Activated CD4-positive, alpha-beta T cell treated with anti-CD3 and anti-CD28 coated beads for 24 hours (primary cell): Measurements from ENCODE around the gene TSPAN18.

Experiments used
- DNase-seq, 2 donors: peaks; one replicate each; pipeline ENCODE4 v3.0.0-alpha.2; 2020; ENCODE audit warnings: low read depth in 2 of 2

TSPAN18 gene

DNA sequence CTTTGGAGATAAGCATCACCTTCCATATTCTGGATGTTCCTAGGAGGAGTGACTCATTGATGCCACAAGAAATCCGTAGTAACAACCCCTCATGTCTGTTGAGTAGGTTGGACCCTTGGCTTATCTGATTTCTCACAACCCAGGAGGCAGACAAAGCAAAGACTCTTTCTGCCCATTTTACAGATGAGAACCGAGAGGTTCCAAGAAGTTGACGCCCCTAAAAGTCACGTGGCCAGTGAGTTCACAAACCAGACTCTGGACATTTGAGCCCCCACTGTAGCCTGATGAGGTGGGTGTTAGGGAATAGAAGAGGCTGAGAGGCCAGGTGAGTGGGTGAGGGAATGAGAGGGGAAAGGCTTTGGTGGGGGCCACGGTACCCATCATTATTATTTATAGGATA is 70.3 kb downstream of the TSPAN18 start:
- DNase-seq: no peak

DNA sequence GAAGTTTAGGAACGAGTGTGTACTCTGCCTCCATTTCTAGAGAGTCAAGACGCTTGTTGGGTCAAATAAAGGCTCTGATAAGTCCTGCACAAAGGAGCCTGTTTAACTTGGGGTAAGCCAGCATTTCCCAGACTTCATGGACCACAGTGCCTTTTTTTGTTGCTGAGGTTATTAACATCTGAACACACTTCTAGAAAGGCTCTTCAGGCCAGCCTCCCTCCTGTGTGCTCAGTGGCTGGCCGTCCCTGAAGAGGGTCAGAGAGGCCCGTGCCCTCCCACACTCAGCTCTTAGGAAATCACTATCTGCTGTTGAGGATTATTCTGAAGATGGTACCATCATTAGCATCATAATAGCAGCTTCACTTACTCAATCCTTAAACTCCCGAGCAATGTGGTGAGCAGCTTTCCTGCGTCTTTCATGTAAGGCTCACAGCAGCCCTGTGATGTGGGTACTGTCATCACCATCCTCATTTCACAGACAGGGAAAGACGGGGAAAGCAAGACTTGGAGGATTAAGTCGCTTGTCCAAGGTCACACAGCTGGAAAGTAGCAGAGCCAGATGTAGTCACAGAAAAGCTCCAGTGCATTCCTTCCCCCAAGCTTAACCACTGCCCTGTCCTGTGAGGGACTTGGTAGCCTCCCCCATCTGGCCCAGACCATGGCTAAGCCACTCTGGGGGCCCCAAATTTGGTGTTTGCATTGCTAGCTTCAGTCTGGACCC is 71.3 kb downstream of the TSPAN18 start:
- DNase-seq: no peak

DNA sequence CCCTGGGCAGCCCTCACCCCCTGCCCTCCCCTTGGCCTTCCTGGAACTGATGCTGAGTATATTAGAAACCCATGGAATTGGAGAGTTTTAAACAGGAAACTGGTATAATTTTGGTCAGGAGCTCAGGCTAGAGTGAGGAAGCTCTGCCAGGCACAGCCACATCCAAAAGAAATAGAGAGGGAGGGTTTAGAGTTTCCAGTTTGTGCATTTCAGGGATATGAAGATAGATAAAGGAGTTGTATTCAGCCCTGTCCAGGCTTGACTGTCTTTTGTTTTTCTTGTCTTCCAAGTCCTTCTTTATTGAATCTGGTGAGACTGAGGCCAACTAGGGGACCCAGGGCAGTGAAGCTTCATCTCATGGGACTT is 71.8 kb downstream of the TSPAN18 start:
- no peak for DNase-seq

DNA sequence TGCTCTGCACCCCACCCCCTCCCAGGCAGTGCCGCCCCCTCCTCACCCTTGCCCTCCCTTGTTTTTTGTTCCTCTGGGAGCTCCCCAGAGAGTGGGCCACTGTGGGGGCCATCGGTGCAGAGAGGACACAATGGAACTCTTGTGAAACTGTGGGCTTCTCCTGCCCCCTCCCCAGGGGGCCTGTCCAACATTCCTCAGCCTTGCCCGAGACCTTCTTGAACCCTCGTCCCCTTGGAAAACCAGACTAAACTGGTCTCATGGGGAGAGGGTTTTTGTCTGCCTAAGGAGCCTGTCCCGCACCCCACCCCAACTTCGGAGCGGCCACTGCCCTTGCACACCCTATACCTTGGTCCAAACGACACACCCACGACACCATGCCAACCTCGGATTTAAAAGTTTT is 72.2 kb downstream of the TSPAN18 start:
- no peak for DNase-seq

DNA sequence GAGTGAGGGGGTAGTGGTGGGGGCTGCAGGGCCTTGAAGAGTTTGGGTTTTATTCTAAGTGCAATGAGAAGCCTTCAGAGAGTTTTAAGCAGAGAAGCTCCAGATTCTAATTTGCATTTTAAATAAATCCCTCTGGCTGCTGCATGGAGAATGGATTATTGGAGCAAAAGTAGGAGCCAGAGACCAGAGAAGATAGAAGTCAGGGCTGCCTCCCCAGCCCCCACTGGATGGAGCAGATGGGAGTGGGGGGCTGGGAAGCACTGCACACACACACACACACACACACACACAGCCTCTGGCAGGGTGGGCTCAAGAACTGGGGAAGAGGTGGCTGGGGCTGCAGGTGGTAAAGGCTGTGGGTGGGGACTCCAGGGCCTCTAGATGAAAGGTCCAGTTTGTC is 75.6 kb downstream of the TSPAN18 start:
- DNase-seq: no peak

DNA sequence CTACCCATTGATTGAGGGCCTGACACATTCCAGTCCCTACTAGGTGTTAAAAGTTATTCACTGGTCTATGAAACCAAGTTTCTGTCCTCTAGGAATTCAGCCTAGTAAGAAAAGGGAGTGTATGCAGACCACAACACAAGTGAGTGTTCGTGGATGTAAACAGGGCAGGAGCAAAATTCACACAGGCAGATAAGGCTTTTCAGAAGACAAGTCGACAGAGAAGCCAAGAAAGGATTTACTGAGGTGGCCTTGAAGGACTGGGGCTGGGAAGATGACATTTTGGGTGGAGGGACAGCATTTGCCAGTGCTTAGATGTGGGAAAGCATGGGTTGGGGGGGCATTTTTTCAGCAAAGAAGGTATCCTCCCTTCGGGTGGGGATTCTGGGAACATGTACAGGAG is 76.2 kb downstream of the TSPAN18 start:
- DNase-seq: no peak

DNA sequence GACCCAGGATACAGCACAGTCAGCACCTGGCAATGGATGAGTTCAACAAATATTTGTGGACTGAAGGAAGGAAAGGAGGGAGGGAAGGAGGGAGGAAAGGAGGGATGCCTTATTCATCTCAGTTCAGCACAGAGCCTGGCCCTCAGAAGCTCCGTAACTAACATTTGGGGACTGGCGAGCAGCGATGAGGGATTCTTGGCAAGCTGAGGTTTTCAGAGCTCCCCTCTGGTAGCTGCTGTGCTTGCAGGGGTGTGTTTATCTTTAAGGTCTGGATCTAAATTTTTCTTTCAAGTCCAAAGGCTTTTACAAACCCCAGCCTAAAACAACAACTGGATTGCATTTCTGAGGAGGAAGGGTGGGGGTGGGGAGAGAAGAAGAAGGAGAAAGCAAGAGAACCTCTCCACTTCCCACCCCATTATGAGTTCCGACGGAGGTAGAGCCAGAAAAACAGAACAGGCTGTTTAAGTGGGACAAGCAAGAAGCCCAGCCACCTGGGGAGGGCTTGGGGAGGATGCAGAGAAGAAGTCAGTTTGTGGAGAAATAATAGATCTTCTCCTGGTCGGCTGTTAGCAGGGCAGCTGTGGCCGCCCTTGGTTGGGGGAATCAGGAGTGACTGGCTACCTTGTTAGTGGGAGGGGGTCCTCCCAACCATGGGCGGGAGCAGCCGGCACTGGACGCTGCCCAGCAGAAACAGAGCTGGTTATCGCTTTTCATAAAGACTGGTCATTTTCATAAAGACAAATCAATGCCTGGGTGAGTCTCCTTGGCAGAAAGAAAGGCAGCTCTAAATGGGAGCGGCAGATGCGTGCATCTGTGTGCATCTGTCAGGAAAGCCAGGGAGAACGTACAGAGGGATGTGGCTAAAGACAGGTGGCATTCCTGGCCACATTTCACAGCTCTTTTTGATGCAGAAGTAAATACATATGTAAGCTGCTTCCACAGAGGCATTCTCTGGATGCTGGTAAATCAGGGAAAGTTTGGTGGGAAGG is 78.0 kb downstream of the TSPAN18 start:
- no peak for DNase-seq

DNA sequence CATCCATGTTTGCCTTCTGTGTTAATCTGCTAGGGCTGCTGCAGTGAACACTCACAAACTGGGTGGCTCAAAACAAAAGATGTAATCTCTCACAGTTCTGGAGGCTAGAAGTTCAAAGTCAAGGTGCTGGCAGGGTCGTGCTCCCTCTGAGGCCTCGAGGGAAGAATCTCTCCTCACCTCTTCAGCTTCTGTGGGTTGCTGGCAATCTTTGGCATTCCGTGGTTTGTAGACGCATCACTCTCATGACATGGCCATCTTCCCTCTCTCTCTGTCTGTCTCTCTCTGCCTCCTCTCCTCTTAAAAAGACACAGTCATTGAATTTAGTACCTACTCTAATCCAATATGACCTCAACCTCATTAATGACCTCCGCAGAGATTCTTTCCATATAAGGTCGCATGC is 78.8 kb downstream of the TSPAN18 start:
- DNase-seq: no peak

DNA sequence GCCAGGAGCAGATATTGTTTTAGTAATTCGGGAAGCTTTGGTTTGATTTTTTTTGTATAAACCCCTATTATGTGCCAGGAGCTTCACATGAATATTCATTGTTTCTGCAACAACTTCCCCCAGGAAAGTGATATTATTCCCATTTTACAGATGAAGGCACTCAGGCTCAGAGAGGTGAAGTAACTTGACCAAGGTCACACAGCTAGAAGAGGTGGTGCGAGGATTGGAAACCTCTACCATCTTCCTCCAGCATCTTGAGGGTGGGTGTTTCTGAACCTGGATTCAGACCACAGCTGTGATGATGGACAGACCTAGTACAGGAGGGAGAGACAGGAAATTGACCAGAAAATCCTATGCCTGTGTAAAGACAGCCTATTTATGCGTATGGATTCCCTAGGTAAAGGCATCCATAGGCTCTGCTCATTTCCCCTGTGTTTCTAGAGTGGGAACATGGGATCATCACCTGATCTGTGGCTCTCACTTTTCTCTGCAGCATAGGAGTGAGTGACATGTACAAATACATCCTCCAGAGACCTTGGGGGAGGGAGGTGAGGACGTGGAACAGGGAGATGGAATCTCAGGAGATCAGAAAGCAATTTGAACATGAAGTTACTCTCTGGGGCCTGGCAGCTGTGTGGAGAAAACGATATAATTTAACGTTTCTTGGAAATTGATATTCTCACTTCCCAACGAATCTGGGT is 81.4 kb downstream of the TSPAN18 start:
- DNase-seq: no peak

DNA sequence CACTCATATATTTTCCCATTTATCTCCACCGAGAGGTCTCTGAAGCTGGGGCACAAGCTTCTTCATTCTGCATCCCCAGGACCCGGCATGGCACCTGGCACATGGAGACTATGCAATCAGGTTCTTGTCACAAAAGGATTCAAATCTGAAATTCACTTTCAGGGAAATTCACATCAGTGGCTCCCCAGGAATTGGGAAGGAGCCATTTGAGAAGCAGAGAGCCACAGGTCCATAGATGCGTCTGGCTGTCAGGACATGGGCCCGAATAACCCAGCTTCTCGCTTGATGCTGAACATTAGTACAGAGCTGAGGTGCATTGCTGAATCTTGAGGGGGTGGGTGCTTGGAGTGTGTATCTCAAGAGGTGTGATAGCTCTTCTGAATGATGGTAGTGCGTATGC is 82.5 kb downstream of the TSPAN18 start:
- no peak for DNase-seq

DNA sequence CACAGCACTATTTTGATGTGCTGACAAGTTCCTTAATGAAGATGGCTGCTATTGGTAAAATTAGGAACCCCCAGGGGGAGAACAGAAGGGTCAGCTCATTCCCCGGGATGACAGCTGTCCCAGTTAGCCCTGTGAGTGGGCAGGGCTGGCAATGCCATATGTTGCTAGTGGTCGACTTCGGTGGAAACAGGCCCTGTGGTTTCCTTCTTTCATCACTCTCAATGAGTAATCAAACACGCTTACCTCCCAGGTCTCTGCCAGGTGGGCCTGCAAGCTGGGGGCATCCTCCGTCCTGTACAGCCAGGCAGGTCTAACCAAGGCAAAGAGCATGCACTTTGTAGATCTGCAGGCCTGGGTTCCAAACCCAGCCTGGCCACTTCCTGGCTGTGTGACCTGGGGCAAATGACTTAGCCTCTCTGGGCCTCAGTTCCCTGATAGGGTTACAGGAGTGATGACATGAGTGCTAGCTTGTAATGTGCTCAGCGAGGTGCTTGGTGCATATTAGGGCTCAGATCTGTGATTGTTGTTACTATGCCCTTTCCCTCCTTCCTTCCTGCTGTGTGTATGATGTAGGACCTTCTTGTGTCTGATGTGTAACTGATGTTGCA is 85.2 kb downstream of the TSPAN18 start:
- DNase-seq: no peak

DNA sequence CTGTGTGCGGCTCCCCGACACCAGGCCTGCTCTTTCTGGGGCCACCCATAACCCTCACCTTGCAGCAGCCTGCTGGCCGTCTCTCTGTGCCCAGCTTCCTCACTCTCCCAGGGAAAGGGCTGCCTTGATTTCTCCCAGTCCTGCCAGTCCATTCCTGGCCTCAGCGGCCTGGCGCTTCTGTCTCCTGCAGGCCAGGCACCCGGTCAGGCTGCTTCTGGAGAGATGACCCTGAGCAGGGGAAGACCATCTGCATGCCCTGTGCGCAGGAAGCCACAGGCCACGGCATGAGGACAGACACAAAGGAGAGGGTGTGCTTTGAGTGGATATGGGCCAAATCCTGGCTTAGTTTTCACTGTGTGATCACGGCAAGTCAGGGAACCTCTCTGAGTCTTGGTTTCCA is 86.2 kb downstream of the TSPAN18 start:
- DNase-seq: no peak

DNA sequence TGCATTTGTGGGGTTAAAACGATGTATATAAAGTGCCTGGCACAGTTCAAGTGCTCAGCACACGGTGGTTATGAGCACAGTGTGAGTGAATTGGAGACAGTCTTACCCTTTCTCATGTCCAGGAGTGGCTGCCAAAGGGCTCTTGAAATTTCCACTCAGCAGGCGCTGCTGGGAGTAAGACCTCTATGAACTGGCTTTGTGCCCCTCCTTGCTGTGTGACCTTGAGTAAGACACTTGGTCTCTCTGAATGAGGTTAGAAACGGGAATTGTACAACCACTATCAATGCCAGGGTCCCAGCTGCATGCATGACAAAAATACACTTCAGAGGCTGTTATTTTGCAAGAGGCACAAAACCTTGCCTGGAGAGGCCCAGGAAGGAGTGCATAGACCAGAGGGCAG is 86.6 kb downstream of the TSPAN18 start:
- no peak for DNase-seq

DNA sequence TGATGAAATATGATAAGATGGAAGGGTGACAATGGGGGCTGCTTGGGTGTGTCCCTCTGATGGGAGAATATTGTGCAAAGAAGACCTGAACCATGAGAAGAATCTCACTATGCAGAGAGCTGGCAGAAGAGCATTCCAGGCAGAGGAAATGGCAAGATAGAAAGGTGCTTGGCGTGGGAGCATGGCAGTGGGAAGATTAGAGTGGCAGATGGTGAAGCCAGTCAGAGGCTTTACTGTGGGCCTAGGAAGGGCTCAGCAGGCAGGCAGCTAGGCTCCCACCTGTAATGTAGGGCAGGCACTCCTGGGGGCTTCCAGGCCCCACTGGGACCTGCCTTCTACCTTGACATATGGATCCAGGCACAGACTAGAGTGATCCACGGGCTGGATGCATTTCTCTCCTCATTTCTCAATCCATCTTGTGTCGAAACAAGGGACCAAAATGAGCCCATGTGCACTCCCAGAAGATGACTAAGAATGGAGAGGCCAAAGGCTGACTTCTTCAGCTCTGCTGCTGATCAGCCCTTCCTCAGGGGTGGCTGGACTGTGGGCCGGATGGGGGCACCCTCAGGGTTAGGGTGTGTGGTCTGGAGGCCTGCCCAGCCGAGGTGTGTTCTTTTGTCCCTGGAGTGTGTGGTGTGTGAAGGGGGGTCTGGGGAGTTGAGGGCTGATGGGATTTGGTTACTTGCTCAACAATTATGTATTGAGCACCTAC is 88.3 kb downstream of the TSPAN18 start:
- no peak for DNase-seq

DNA sequence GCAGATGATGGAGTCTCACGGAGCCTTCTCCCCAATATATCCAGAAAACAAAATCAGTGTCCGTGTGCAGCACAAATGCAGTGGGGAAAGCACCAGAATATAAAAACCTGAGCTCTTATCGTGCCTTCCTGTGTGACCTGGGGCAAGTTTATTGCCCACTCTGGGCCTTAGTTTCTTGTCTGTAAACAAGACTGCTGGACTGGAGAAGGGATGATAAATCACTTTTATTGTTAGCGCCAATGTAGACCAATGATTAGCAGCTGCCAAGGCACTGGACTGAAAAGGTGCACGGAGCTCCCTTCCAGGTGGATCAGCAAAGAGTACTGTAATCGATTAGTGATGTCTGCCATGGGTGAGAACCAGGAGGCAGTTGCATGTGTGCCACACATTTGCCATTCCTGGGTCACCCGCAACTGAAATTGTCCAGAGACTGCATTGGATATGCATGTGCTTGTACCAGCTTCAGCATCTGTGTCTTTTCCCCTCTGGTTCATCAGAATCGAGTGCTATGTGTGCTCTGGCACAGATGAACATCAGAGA is 89.2 kb downstream of the TSPAN18 start:
- DNase-seq: no peak

DNA sequence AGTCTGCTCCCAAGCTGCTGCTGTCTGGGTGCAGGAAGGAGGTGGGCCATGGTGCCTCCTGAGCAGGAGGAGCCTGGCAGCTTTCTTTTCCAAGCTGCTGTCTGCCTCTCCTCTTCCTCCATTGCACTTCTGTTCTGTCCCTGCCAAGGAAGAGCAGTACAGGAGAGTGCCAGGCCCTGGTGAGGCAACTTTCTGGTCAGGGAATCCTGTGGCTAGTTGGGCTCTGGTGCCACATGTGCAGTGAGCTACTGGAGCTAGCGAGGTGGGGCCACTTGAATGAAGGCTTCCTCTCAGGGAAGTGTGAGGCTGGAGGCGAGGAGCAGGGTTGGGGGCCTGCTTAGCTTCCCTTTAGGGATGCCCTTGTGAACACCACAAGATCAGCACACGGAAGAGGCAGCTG is 90.0 kb downstream of the TSPAN18 start:
- no peak for DNase-seq

DNA sequence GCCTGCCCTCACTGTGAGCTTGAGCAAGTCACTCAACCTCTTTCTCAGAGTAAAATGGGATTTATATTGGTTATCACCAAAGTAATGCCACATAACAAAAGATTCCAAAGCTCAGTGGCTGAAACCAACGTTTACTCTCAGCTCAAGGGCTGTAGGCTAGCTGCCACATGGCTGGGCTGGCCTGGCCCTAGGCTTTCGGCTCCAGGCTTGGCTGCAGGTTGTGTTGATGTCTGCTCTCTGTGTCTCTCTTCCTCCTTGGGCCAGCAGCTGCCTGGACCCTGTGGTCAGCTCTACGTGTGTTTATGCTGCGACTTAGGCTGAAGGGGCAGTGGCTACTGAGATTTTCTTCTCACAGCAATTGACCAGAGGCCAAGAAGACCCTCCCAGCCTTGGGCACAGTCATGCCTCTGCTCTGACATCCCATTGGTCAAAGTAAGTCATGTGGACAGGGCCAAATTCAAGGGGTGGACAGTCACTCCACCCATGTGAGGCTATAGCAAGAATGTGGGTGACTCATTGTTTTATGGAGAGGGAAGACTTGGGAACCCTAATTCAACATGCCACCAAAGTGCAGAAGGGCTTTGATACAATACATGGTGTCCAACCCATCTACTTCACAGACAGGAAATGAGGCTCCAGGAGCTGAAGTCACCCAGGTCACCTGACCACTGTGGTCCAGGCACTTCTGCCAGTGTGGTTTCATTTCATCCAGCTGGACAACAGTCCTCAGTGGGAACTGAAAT is 90.6 kb downstream of the TSPAN18 start:
- no peak for DNase-seq

DNA sequence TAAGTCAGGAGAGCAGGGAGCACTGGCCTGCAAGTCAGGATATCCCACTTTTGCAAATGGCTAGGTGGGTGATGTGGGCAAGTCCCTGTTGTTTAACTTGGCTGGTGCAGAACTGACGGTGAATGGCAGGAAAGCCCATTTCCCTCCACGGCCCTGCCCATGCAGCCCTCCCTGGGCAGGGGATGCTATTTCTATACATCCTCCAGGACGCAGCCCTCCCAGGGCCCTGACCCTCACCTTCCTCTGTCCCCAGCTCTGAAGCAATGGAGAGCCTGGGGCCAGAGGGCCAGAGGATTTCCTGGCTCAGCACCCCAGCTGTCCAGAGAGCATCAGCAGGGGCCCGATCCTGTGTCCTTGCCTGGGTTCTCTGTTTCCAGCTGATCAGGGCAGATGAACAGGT is 91.3 kb downstream of the TSPAN18 start:
- DNase-seq: no peak

DNA sequence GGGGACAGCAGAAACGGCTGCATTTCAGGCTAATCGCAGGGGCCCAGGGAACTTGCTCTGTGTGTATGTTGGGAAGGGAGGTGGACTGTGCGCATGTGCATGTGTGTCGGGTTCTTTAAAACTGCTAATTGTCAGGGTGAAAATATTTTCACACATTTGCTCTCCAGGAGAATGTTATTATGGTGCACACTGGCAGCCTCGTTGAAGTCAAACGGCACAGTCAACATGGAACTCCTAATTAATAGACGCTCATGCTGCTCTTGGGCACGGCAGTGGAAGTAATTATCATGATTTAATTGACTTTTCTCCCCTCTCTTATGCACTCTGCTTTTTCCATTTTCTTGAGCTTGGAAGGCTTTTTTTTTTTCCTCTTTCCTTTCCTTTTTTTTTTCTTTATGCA is 92.6 kb downstream of the TSPAN18 start:
- DNase-seq: no peak

DNA sequence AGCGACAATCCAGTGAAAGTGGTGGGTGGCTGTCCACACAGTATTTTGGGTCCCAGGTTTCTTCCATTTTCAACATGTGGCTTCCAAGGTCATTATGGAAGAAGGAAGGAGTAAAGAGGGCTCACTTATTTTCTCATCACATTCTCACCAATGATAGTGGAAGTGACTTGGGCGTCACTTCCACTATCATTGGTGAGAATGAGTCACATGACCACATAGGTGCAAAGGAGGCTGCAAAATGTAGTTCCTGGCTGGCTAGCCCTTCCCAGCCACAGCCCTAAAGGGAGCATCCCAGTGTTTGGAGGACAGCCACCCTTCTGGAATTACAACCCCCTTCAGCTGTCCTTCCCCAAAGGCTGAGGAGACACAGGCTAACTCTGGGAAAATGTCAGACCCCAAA is 95.6 kb downstream of the TSPAN18 start:
- no peak for DNase-seq

DNA sequence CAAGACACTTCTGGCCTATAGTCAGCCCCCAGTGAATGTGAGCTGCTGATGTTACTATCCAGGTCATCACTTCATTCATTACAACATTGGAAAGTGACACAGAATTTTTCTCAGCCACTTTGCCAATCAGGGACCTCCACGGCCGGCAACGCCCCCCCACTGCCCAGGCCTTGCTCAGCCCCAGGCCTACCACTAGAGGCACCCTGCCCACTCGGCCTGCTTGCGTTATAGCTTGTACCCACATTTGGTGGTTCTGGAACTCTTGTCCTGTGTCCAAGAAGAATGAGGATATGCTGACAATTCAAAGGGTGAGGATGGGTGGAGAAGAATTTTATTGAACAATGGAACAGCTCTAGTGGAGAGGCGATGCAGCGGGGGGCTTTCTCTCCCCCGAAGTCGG is 96.2 kb downstream of the TSPAN18 start:
- DNase-seq: no peak
